Spleen (tissue), 7 donors: ENCODE results near the gene FGD6.

ENCODE experiments used
- POLR2AphosphoS5 ChIP-seq, 3 donors: sonication (generic); formaldehyde crosslinking; IDR thresholded peaks; one replicate each; pipeline ENCODE4 v1.5.1; 2017; ENCODE audit warnings: antibody characterized with exemption in 3 of 3
- TF ChIP-seq, protein P1 (sequence below), 11 experiments: fragments of 200-600 bp in 7 of 11; fragments of 450-650 bp in 4 of 11; sonication (generic) in 4 of 11; IDR thresholded peaks in 8 of 11; conservative IDR thresholded peaks in 3 of 11; 1 replicate in 7 of 11; 2 replicates in 4 of 11; pipeline versions ENCODE4 v1.4.0 to v1.8.0; 2016 to 2021; ENCODE audit warnings: antibody characterized with exemption in 11 of 11, inconsistent platforms in 4 of 11, mild to moderate bottlenecking in 1 of 11
- donor health status: DM: no; HTN: no; CAD: no; lungs with moderate emphysema.
- donor health status: DM: no; HTN: no; CAD: no.
- donor health status: DM: no; HTN: no; CAD: no.

DNA sequence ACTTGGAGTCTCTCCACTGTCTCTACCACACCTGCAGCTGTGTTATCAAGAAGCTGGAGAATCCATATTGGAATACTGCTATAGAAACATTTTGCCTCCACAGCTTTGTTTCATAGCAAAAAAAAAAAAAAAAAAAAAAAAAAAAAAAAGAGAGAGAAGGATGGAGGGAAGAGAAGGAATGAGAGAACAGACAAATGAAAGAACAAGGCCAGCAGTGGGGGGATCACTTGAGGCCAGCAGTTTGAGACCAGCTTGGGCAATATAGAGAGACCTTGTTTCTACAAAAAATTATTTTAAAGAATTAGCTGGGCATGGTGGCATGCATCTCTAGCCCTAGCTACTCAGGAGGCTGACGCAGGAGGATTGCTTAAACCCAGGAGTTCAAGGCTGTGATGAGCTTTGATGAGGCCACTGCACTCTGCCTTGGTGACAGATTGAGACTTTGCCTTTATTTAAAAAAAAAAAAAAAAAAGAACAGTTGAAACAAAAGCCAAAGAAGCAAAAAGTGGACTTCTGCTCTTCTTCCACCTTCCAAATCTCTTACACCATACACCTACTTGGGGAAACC, 8.5 kb upstream of the FGD6 start:
- TF ChIP-seq, protein P1, sequence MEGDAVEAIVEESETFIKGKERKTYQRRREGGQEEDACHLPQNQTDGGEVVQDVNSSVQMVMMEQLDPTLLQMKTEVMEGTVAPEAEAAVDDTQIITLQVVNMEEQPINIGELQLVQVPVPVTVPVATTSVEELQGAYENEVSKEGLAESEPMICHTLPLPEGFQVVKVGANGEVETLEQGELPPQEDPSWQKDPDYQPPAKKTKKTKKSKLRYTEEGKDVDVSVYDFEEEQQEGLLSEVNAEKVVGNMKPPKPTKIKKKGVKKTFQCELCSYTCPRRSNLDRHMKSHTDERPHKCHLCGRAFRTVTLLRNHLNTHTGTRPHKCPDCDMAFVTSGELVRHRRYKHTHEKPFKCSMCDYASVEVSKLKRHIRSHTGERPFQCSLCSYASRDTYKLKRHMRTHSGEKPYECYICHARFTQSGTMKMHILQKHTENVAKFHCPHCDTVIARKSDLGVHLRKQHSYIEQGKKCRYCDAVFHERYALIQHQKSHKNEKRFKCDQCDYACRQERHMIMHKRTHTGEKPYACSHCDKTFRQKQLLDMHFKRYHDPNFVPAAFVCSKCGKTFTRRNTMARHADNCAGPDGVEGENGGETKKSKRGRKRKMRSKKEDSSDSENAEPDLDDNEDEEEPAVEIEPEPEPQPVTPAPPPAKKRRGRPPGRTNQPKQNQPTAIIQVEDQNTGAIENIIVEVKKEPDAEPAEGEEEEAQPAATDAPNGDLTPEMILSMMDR (IDR thresholded peaks at IDR 0.05 in 8 of 11, conservative IDR thresholded peaks at IDR 0.05 in 3 of 11), result no peak
- TF ChIP-seq POLR2AphosphoS5 (IDR thresholded peaks at IDR 0.05), result no peak
